ENCODE results near the gene ZNF747. TPM values are rescaled to one million over a fixed set of nuclear protein-coding genes. Genes with fewer than 3 reads are reported as not detected.

ZNF747 gene
- total RNA-seq, 1 experiment from 2014 or later: 14.5 TPM

DNA sequence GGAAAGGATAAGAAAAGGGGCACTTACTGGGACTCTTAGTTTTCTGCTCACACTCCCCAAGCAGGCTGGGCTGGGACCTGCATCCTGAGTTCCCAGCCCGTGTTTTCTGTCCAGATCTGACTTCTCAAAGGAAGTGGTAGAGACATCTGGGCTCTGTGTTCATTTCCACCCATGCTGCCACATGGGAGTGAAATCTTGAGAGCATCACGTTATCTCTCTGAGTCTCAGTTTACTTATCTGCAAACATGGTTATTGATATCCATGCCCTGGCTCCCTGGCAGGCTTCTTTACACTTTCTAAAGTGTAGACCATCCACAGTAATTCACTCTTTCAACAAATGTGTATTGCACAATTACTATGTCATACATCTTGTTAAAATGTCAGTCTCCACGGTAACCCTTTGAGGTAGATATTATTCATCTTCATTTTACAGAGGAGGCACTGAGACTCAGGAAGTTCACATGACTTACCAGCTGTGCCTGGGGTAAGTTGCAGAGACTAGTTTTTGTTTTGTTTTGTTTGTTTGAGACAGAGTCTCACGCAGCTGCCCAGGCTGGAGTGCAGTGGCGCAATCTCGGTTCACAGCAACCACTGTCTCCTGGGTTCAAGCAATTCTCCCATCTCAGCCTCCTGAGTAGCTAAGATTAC is 33.5 kb upstream of the ZNF747 start:
- Histone ChIP-seq H3K4me3 (no peak overlapping the region), H2AFZ (no peak overlapping the region), H3K4me2 (peak overlapping the region; percentile 50), H3K9me2 (ENCODE audit: insufficient read depth) (no peaks in the 10 kb centered on the region), H3K9me3 (ENCODE audit: insufficient read depth, low read depth) (no peaks in the 10 kb centered on the region), H3K36me3 (ENCODE audit: low read depth) (no peaks in the 10 kb centered on the region), H3K27ac (peak overlapping the region; percentile 57), H3F3A (ENCODE audit: insufficient read depth, low read depth) (peaks cover 32% of the 10 kb centered on the region), H4K20me1 (ENCODE audit: insufficient read depth) (no peaks in the 10 kb centered on the region), H3K4me1 (replicated peaks; ENCODE audit: insufficient read depth) (peaks cover 40% of the 10 kb centered on the region), H3K79me2 (ENCODE audit: low read depth) (0 out of 2 replicates have a peak, but pooled peaks cover 4% of the 10 kb centered on the region), H3K27me3 (ENCODE audit: insufficient read depth, low read depth) (no peaks in the 10 kb centered on the region)
- no TSS peak for BruUV-seq (replicated peaks)
- CTCF ChIA-PET: interaction anchor here (0.6 kb wide), 1 partner anchor 890 kb away, joined by 5 read pairs; no protein-coding TSS in a partner anchor
- TF ChIP-seq, protein P1, sequence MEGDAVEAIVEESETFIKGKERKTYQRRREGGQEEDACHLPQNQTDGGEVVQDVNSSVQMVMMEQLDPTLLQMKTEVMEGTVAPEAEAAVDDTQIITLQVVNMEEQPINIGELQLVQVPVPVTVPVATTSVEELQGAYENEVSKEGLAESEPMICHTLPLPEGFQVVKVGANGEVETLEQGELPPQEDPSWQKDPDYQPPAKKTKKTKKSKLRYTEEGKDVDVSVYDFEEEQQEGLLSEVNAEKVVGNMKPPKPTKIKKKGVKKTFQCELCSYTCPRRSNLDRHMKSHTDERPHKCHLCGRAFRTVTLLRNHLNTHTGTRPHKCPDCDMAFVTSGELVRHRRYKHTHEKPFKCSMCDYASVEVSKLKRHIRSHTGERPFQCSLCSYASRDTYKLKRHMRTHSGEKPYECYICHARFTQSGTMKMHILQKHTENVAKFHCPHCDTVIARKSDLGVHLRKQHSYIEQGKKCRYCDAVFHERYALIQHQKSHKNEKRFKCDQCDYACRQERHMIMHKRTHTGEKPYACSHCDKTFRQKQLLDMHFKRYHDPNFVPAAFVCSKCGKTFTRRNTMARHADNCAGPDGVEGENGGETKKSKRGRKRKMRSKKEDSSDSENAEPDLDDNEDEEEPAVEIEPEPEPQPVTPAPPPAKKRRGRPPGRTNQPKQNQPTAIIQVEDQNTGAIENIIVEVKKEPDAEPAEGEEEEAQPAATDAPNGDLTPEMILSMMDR (conservative IDR thresholded peaks at IDR 0.05): no peak
- TF ChIP-seq EZH2 (IDR thresholded peaks at IDR 0.05; ENCODE audit: low read depth): no peak
- DNase-seq: peak in 1 of 2 experiments; percentile 93
- intact Hi-C loops (cut with micrococcal nuclease; ENCODE audit: unreplicated experiment): no loop called here
- POLR2A ChIA-PET (ENCODE audit: unreplicated experiment): interaction anchor here (0.6 to 0.7 kb wide), 2 partner anchors 10 to 46 kb away, joined by 3 to 11 read pairs; no protein-coding TSS in a partner anchor

- Histone ChIP-seq H3K27ac (peak overlapping the region; percentile 57), H3K4me1 (replicated peaks; ENCODE audit: insufficient read depth) (peaks cover 34% of the 10 kb centered on the region), H3K36me3 (ENCODE audit: low read depth) (no peaks in the 10 kb centered on the region), H3K4me2 (peak overlapping the region; percentile 50), H4K20me1 (ENCODE audit: insufficient read depth) (no peaks in the 10 kb centered on the region), H3K9me2 (ENCODE audit: insufficient read depth) (no peaks in the 10 kb centered on the region), H3K27me3 (ENCODE audit: insufficient read depth, low read depth) (no peaks in the 10 kb centered on the region), H2AFZ (no peak overlapping the region), H3F3A (ENCODE audit: insufficient read depth, low read depth) (peaks cover 31% of the 10 kb centered on the region), H3K79me2 (ENCODE audit: low read depth) (0 out of 2 replicates have a peak, but pooled peaks cover 4% of the 10 kb centered on the region), H3K9me3 (ENCODE audit: insufficient read depth, low read depth) (no peaks in the 10 kb centered on the region), H3K4me3 (no peak overlapping the region)
- TF ChIP-seq EZH2 (IDR thresholded peaks at IDR 0.05; ENCODE audit: low read depth): no peak
- TF ChIP-seq, protein P1 (conservative IDR thresholded peaks at IDR 0.05): no peak
- intact Hi-C loops (cut with micrococcal nuclease; ENCODE audit: unreplicated experiment): no loop called here
- POLR2A ChIA-PET (ENCODE audit: unreplicated experiment): interaction anchor here (0.7 kb wide), 1 partner anchor 9 kb away, joined by 11 read pairs; no protein-coding TSS in a partner anchor
- peak in 1 of 2 experiments; percentile 57 for DNase-seq
- no TSS peak for BruUV-seq (replicated peaks)
- CTCF ChIA-PET: interaction anchor here (0.9 kb wide), 1 partner anchor 31 kb away, joined by 4 read pairs; no protein-coding TSS in a partner anchor
These were observed 32.7 kb upstream of the ZNF747 start for GRCh38 chr16:30567160-30567990.

DNA sequence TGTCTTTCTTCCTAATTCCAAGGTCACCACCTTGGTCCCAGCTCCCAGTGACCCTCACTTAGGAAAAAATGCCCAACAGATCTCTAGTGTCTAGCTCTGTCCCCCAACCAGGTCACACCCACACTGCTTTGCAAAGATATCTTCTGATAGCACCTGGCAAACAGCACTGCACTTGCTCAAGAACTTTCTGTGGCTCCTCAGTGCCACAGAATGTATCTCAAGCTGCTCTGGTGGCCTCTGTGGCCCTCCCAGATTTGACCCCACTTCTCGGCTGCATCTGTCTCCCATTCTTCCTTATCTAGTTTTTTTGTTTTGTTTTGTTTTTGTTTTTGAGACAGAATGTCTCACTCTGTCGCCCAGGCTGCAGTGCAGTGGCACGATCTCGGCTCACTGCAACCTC is 31.9 kb upstream of the ZNF747 start:
- Histone ChIP-seq H3K9me3 (ENCODE audit: insufficient read depth, low read depth) (no peaks in the 10 kb centered on the region), H3K4me1 (replicated peaks; ENCODE audit: insufficient read depth) (peaks cover 33% of the 10 kb centered on the region), H3K9me2 (ENCODE audit: insufficient read depth) (no peaks in the 10 kb centered on the region), H3K27me3 (ENCODE audit: insufficient read depth, low read depth) (no peaks in the 10 kb centered on the region), H3K79me2 (ENCODE audit: low read depth) (0 out of 2 replicates have a peak, but pooled peaks cover 4% of the 10 kb centered on the region), H3K27ac (no peak overlapping the region), H3F3A (ENCODE audit: insufficient read depth, low read depth) (peaks cover 31% of the 10 kb centered on the region), H3K36me3 (ENCODE audit: low read depth) (no peaks in the 10 kb centered on the region), H3K4me2 (no peak overlapping the region), H3K4me3 (no peak overlapping the region), H4K20me1 (ENCODE audit: insufficient read depth) (no peaks in the 10 kb centered on the region), H2AFZ (no peak overlapping the region)
- ChIA-PET POLR2A (ENCODE audit: unreplicated experiment) (no interaction called here), CTCF (interaction anchor here (0.9 to 1.4 kb wide), 2 partner anchors 31 to 137 kb away, joined by 4 read pairs; partner anchors contain the start of gene DCTPP1)
- intact Hi-C loops (cut with micrococcal nuclease; ENCODE audit: unreplicated experiment): no loop called here
- TF ChIP-seq, protein P1 (conservative IDR thresholded peaks at IDR 0.05): no peak
- no peak for TF ChIP-seq EZH2 (IDR thresholded peaks at IDR 0.05; ENCODE audit: low read depth)
- BruUV-seq (replicated peaks): no TSS peak
- no peak for DNase-seq

All from PC-9 (cell line).